GM10266 (cell line): ENCODE results near the gene DSG3.

ENCODE experiments used
- DNase-seq: peaks from one replicate; pipeline ENCODE4 v3.0.0; 2012; ENCODE audit errors: extremely low spot score
- CTCF ChIP-seq: IDR thresholded peaks from 2 replicates; pipeline ENCODE4 v1.5.1; 2012; ENCODE audit warnings: mild to moderate bottlenecking, low read depth; ENCODE audit not compliant: control insufficient read depth, insufficient read depth; ENCODE audit errors: missing control alignments

Gene DSG3

DNA sequence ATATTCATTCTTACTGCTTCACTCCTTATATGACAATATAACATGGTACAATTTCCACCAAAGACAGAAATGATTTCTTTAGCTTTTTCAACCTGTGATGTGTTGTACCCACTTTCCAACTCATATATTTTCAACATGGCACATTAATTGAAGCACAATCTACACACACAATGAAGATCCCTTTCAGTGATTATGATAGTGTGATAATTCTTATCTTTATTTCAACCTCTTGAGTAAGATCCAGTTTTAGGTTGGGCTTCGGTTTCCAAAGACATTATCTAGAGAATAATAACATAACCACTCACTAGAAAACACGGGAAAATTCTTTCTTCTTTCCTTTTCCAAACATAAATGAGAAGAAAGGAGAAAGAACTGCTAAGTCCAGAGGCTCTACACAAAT is 3.4 kb upstream of the DSG3 start:
- no peak for TF ChIP-seq CTCF

DNA sequence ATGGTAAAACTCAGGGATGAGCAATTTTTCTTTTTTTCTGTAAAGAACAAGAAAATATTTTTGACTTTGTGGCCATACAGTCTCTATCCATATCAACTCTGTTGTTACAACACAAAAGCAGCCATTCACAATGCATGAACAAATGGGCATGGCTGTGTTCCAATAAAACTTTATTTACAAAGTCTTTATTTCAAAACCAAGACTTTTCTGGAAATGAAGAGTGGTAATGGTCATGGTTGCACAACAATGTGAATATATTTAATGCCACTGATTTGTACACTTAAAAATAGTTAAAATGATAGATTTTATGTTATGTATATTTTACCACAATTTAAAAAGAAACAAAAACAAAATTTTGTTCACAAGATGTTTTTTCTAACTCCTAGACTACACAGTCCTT is 1.6 kb upstream of the DSG3 start:
- no peak for DNase-seq
- TF ChIP-seq CTCF = no peak

More for the DNA sequence above, 3.4 kb upstream of the DSG3 start:
- DNase-seq = no peak

DNA sequence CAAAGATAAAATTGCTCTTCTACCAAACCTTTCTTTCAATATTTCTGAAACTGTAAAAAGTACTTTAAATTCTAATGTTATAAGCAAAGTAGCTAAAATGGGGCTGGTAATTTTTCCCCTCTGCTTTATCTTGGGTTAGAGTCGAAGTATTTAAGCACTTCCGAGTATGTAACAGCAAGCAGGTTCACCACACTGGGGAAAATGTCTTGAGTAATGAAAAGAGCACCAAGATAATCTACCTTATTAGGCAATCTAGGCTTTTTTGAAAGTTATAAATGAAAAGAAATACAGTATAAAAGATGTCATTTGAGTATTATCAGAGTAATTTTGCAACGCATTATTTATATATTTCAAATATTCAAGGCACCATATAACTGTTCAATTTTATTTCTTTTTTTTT is 687 bp upstream of the DSG3 start:
- TF ChIP-seq CTCF = no peak
- DNase-seq = no peak

DNA sequence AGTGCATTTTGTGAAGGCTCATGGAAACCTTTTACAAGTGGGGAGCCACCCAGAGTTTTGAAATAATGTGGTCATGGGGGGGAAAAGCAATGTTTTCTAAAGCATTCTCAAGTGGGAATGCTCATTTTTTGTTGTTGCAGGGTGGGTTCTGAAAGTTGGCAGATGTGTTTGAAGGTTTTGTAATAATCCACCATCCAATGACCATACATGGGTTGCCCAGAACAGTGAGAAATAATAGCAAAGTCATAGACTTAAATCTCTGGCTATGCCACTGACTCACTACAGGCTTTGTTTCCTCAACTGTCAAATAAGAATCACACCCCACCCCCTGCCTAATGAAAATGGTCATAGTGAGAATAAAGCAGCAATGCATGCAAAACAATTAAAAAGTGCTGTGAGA is 2.9 kb downstream of the DSG3 start:
- no peak for TF ChIP-seq CTCF

DNA sequence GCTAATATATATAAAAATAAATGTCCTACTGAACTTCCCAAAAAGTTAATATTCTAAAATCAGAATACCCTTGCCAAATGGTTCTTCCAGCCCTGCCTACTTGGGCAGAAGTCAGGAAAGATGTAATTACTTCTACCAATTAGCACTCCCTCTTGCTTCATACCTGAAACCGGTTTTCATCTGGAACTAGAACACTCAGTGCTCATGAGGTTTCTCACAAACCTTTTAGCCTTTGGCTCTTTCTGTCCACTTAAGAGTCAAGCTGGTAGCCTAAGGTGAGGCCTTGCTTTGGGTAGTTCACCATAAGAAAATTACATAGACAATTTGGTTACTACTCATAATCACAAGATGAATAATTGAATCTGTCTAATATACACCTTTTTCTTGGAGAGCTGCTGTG is 4.1 kb downstream of the DSG3 start:
- no peak for TF ChIP-seq CTCF
- no peak for DNase-seq

More for the DNA sequence above, 2.9 kb downstream of the DSG3 start:
- no peak for DNase-seq

DNA sequence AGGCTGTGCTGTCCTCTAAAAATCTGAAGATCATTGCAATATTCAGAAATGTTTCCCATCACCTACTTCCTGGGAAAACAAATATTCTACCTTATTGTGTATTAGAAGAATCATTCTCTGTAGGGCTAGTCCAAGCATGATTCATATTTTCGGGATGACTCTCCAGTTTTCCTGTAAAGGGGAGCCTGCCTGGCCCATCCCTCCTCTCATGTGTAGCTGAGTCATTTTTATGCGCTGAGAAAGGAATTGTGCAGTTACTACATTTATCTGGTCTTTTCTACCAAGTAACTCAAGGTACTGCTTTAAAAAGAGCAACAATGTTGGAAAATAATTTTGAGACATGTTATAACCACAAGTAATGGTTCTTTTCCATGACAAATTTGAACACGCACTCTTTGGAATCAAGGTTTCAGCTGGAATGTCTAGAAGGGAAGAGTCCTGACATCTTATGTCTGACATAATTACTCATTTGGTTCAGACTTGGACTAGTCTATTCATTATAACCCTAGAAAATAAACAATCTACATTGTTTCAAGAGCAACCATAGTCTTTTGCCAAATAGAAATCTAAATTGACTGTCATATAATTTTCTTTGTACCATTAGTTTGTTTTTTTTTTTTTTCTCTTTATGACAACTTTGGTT is 6.6 kb downstream of the DSG3 start:
- TF ChIP-seq CTCF = no peak
- DNase-seq = no peak

- TF ChIP-seq CTCF = no peak
- no peak for DNase-seq
Observed at GRCh38 chr18:31469629-31470028, 22.1 kb downstream of the DSG3 start.
